ENCODE measurements around the gene SLC49A3. TPM values are rescaled to one million over a fixed set of nuclear protein-coding genes. Genes with fewer than 3 reads are reported as not detected.

SLC49A3 gene
- total RNA-seq, 1 donor from 2014 or later, result 0.72 TPM

Other genes with a start within 250 kb of the SLC49A3 start
- gene ZNF721, start 190.0 kb downstream of the SLC49A3 start, total RNA-seq, result 28.3 and 30.5 TPM in 2 replicates
- 52.2 and 53.1 TPM in 2 replicates for gene PIGG, start 189.9 kb downstream of the SLC49A3 start, total RNA-seq
- not detected in 2 replicates for gene TMEM271, start 112.9 kb downstream of the SLC49A3 start, total RNA-seq
- 9.0 and 14.5 TPM in 2 replicates for gene PDE6B, start 63.6 kb downstream of the SLC49A3 start, total RNA-seq
- gene ATP5ME, start 14.9 kb downstream of the SLC49A3 start, total RNA-seq, result 232 TPM in 2 replicates
- gene MYL5, start 14.6 kb downstream of the SLC49A3 start, total RNA-seq, result 23.4 and 24.7 TPM in 2 replicates
- gene PCGF3, start 16.7 kb upstream of the SLC49A3 start, total RNA-seq, result 32.1 and 34.5 TPM in 2 replicates
- gene CPLX1, start 137.0 kb upstream of the SLC49A3 start, total RNA-seq, result 1.0 and 1.7 TPM in 2 replicates
- gene GAK, start 243.2 kb upstream of the SLC49A3 start, total RNA-seq, result 131 and 147 TPM in 2 replicates
- 12.7 and 13.9 TPM in 2 replicates for gene TMEM175, start 243.3 kb upstream of the SLC49A3 start, total RNA-seq